Mesendoderm (in vitro differentiated cells): ENCODE measurements around the gene PCP2.
A peak's percentile ranks its signal among the peaks of the same experiment; 100 is the strongest.

Source experiments
- DNase-seq: peaks from one replicate; pipeline ENCODE4 v3.0.0; 2013
- H2AK5ac ChIP-seq: 2 replicates; pipeline ENCODE4 v1.6.1; 2013; ENCODE audit warnings: low read length, inconsistent platforms
- H2BK120ac ChIP-seq: 2 replicates; pipeline ENCODE4 v1.6.1; 2013; ENCODE audit warnings: low read depth, mild to moderate bottlenecking, low read length, moderate library complexity, mixed read lengths
- H2BK15ac ChIP-seq: replicated peaks from 2 replicates; pipeline ENCODE4 v1.6.1; 2013; ENCODE audit warnings: low read depth, mild to moderate bottlenecking, moderate library complexity
- H2BK5ac ChIP-seq: 2 replicates; pipeline ENCODE4 v1.6.1; 2013; ENCODE audit warnings: low read length, inconsistent platforms
- H3K18ac ChIP-seq: 2 replicates; pipeline ENCODE4 v1.6.1; 2013; ENCODE audit warnings: mild to moderate bottlenecking, low read length, mixed read lengths
- H3K23ac ChIP-seq: one replicate; pipeline ENCODE4 v1.6.1; 2013; ENCODE audit warnings: low read length
- H3K27ac ChIP-seq: 2 replicates; pipeline ENCODE4 v1.5.1; 2013; ENCODE audit warnings: low read depth, mild to moderate bottlenecking, inconsistent platforms, low read length, moderate library complexity
- H3K27me3 ChIP-seq: 2 replicates; pipeline ENCODE4 v1.6.1; 2013; ENCODE audit warnings: low read length, control low read depth, mild to moderate bottlenecking, inconsistent platforms; ENCODE audit not compliant: insufficient read depth, poor library complexity
- H3K36me3 ChIP-seq: 2 replicates; pipeline ENCODE4 v1.6.1; 2013; ENCODE audit warnings: low read length, inconsistent platforms; ENCODE audit not compliant: control insufficient read depth, insufficient read depth
- H3K4ac ChIP-seq: one replicate; pipeline ENCODE4 v1.6.1; 2013; ENCODE audit warnings: low read depth, mild to moderate bottlenecking, low read length, moderate library complexity
- H3K4me1 ChIP-seq: 2 replicates; pipeline ENCODE4 v1.6.1; 2013; ENCODE audit warnings: low read depth, low read length, inconsistent platforms; ENCODE audit not compliant: control insufficient read depth
- H3K4me2 ChIP-seq: 2 replicates; pipeline ENCODE4 v1.6.1; 2013; ENCODE audit warnings: low read length
- H3K4me3 ChIP-seq: 2 replicates; pipeline ENCODE4 v1.5.1; 2013; ENCODE audit warnings: mild to moderate bottlenecking, low read length
- H3K56ac ChIP-seq: one replicate; pipeline ENCODE4 v1.6.1; 2013; ENCODE audit warnings: low read length
- H3K79me1 ChIP-seq: 2 replicates; pipeline ENCODE4 v1.6.1; 2013; ENCODE audit warnings: low read length, inconsistent platforms
- H3K79me2 ChIP-seq: 2 replicates; pipeline ENCODE4 v1.6.1; 2013; ENCODE audit warnings: mild to moderate bottlenecking, low read length; ENCODE audit not compliant: control insufficient read depth, insufficient read depth
- H3K9ac ChIP-seq: 2 replicates; pipeline ENCODE4 v1.6.1; 2013; ENCODE audit warnings: low read length, inconsistent platforms
- H4K5ac ChIP-seq: one replicate; pipeline ENCODE4 v1.6.1; 2013; ENCODE audit warnings: low read length
- H4K8ac ChIP-seq: one replicate; pipeline ENCODE4 v1.6.1; 2013; ENCODE audit warnings: low read depth, mild to moderate bottlenecking, control low read depth, low read length, moderate library complexity
- WGBS: extraction: QIAGEN DNeasy Blood & Tissue Kit; methylation state at CpG from one replicate; pipeline ENCODE4 v1.1.7; 2013; ENCODE audit warnings: low lambda C conversion rate, missing lambda C conversion rate; ENCODE audit not compliant: insufficient coverage; ENCODE audit errors: extremely low coverage; 5-methylcytosine and 5-hydroxymethylcytosine counted together

Gene PCP2

DNA sequence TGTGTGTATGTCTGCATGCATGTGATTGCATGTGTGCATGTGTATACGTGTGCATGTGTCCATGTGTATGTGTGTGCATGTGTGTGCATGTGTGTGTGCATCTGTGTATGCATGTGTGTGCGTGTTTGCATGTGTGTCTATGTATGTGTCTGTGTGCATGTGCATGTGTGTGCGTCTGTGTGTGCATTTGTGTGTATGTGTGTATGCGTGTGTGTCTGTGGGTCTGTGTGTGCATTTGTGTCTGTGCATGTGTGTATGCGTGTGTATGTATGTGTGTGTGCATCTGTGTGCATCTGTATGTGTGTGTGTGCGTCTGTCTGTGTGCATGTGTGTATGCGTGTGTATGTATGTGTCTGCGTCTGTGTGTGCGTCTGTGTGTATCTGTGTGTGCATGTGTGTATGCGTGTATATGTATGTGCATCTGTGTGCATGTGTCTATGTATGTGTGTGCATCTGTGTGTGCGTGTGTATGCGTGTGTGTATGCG is 6.4 kb upstream of the PCP2 start:
- no peak overlapping the region for H3K23ac ChIP-seq
- no peak overlapping the region for H3K18ac ChIP-seq
- no peaks in the 10 kb centered on the region for H3K36me3 ChIP-seq
- peaks cover 2% of the 10 kb centered on the region for H3K79me1 ChIP-seq
- H2BK15ac ChIP-seq, result no peak overlapping the region
- no peak overlapping the region for H2BK5ac ChIP-seq
- no peaks in the 10 kb centered on the region for H3K79me2 ChIP-seq
- no peak overlapping the region for H4K5ac ChIP-seq
- no peaks in the 10 kb centered on the region for H3K4me1 ChIP-seq
- no peak overlapping the region for H3K4me2 ChIP-seq
- no CpG with 5 or more reads among the region's 13 CpGs for WGBS
- no peak overlapping the region for H3K27ac ChIP-seq
- no peak overlapping the region for H3K9ac ChIP-seq
- DNase-seq, result no peak
- H2BK120ac ChIP-seq, result no peak overlapping the region
- H3K56ac ChIP-seq, result no peak overlapping the region
- H3K4me3 ChIP-seq, result no peak overlapping the region
- no peak overlapping the region for H3K4ac ChIP-seq
- no peaks in the 10 kb centered on the region for H3K27me3 ChIP-seq
- H2AK5ac ChIP-seq, result no peak overlapping the region
- no peak overlapping the region for H4K8ac ChIP-seq

DNA sequence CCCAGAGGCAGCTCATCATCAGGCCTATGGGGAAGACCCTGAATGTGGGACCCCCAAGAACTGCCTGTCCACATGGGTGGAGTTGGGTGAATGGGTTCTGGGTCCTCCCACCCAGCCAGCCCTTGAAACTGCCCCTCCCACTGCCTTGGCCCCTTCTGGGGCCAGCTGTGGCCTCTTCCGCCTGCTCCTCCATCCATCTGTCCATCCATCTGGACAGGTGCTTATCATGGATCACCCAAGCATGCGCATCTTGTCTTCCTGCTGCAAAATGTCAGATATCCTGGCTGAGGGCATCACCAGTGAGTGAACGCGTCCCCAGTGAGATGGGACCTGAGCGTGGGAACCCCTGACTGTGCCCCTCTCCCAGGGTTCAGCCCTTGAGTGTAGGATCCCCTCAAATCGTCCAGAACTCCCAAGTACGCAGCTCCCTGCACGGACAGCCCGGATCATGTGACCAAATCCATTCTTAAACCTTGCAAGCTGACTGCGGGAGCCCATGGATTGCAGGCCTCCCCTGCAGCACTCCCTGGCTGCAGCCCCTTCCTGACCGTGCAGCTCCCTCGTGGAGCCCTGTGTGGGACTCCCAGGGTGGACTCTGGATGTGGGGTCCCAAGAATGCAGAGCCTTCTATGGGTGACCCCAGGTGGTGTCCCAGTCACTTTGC is 5.4 kb upstream of the PCP2 start:
- Histone ChIP-seq H2AK5ac (no peak overlapping the region), H3K4me1 (no peaks in the 10 kb centered on the region), H3K9ac (no peak overlapping the region), H3K27me3 (no peaks in the 10 kb centered on the region), H3K4me3 (no peak overlapping the region), H3K4me2 (no peak overlapping the region), H3K23ac (no peak overlapping the region), H2BK5ac (no peak overlapping the region), H2BK120ac (no peak overlapping the region), H4K5ac (no peak overlapping the region), H3K79me2 (no peaks in the 10 kb centered on the region), H3K27ac (no peak overlapping the region), H3K56ac (no peak overlapping the region), H4K8ac (no peak overlapping the region), H2BK15ac (no peak overlapping the region), H3K79me1 (peaks cover 2% of the 10 kb centered on the region), H3K36me3 (no peaks in the 10 kb centered on the region), H3K18ac (no peak overlapping the region), H3K4ac (no peak overlapping the region)
- no peak for DNase-seq
- WGBS, result no CpG with 5 or more reads among the region's 12 CpGs

DNA sequence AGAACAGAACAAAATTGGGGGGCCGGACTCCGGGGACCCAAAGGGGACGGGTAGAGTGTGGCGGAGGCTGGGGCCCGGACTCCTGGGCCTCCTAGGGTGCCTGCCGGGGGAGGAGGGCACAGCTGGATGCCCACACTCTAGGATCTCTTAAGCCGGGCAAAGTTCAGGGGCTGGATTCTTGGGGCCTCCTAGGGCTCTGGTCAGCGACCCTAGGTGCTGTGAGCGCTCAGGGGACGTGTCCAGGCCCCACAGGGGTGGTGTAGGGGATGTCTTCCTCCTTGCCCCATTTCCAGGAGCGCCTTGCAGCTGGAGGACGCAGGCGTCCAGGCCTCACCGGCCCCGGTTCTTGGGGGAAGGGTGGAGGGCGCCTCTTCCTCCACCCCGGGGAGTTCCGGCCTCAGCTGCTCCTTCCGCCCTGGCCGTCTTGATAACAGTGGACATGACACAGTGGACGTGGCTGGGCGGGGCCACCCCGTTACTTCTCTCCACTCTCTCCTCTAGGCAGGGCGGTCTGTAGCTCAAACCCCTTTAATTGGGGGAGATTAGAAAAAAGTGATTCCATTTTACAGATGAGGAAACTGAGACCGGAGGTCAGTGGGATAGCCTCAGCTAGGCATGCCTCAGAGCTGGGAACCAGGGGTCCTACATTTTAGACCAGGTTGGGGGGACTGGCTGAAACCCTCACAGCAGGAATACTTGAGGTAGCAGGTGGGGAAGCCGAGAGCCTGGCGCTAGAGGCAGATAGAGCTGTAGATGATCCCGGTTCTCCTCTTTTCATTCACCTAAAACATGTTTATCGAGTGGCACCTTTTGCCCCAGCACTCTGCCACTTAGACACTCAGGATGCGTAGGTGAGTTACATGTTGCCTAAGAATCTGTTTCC is 4.1 kb upstream of the PCP2 start:
- DNase-seq, result no peak
- Histone ChIP-seq H3K27ac (no peak overlapping the region), H3K79me2 (no peaks in the 10 kb centered on the region), H3K36me3 (no peaks in the 10 kb centered on the region), H3K4ac (peak overlapping the region; percentile 71), H2BK120ac (peak overlapping the region; percentile 16), H2BK5ac (no peak overlapping the region), H3K18ac (peak overlapping the region; percentile 51), H2BK15ac (no peak overlapping the region), H3K56ac (peak overlapping the region; percentile 73), H3K79me1 (peaks cover 2% of the 10 kb centered on the region), H3K23ac (no peak overlapping the region), H4K5ac (no peak overlapping the region), H2AK5ac (no peak overlapping the region), H3K27me3 (no peaks in the 10 kb centered on the region), H3K4me1 (no peaks in the 10 kb centered on the region), H4K8ac (peak overlapping the region; percentile 67), H3K4me3 (peak overlapping the region; percentile 21), H3K4me2 (peak overlapping the region; percentile 24), H3K9ac (peak overlapping the region; percentile 58)
- WGBS, result no CpG with 5 or more reads among the region's 30 CpGs

- peak within 1 kb of the TSS; percentile 24 for H3K4me2 ChIP-seq
- H3K79me1 ChIP-seq, result peaks cover 2% of the 10 kb centered on the region
- H4K8ac ChIP-seq, result peak within 1 kb of the TSS; percentile 67
- H2BK120ac ChIP-seq, result peak within 1 kb of the TSS; percentile 16
- H3K56ac ChIP-seq, result peak within 1 kb of the TSS; percentile 73
- peak within 1 kb of the TSS; percentile 58 for H3K9ac ChIP-seq
- H2BK5ac ChIP-seq, result no peak within 1 kb of the TSS
- H3K23ac ChIP-seq, result no peak within 1 kb of the TSS
- peak within 1 kb of the TSS; percentile 21 for H3K4me3 ChIP-seq
- no peak within 1 kb of the TSS for H2BK15ac ChIP-seq
- H3K27me3 ChIP-seq, result no peaks in the 10 kb centered on the region
- peak; percentile 89 for DNase-seq
- H3K27ac ChIP-seq, result no peak within 1 kb of the TSS
- no peaks in the 10 kb centered on the region for H3K79me2 ChIP-seq
- WGBS, result no CpG with 5 or more reads among the region's 61 CpGs
- H4K5ac ChIP-seq, result no peak within 1 kb of the TSS
- no peaks in the 10 kb centered on the region for H3K4me1 ChIP-seq
- no peak within 1 kb of the TSS for H2AK5ac ChIP-seq
- H3K4ac ChIP-seq, result peak within 1 kb of the TSS; percentile 71
- no peaks in the 10 kb centered on the region for H3K36me3 ChIP-seq
- H3K18ac ChIP-seq, result peak within 1 kb of the TSS; percentile 51
These were observed 3.3 kb upstream of the PCP2 start, which contains the start of gene STXBP2 for GRCh38 chr19:7636691-7637373. Gene STXBP2 (plus strand): TSS chr19:7637110. CDS start chr19:7637150, 40 bp downstream.

DNA sequence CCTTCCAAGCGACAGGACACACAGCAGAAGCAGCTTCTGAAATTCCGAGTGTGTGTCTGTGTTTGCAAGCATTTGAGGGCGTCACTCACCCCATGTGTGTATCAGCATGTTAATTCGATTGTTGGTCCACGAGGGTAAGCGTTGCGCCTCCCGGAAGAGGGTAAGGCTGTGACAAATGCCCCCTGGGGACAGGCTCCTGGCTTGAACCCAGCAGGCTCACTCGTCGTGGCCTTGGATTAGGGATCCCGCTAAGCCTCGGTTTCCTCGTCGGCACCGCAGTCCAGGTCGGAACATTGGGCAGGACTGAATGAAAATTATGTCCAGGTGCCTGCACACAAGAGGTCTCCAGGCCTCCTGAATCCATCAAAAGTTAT is 2.8 kb upstream of the PCP2 start:
- Histone ChIP-seq H3K56ac (peak overlapping the region; percentile 69), H4K5ac (no peak overlapping the region), H3K9ac (no peak overlapping the region), H3K4ac (no peak overlapping the region), H4K8ac (no peak overlapping the region), H3K27me3 (no peaks in the 10 kb centered on the region), H2BK120ac (no peak overlapping the region), H3K36me3 (no peaks in the 10 kb centered on the region), H2AK5ac (no peak overlapping the region), H2BK5ac (no peak overlapping the region), H3K4me2 (no peak overlapping the region), H3K79me1 (peaks cover 4% of the 10 kb centered on the region), H3K27ac (no peak overlapping the region), H2BK15ac (no peak overlapping the region), H3K79me2 (no peaks in the 10 kb centered on the region), H3K18ac (no peak overlapping the region), H3K4me1 (no peaks in the 10 kb centered on the region), H3K4me3 (no peak overlapping the region), H3K23ac (no peak overlapping the region)
- no peak for DNase-seq
- WGBS, result no CpG with 5 or more reads among the region's 16 CpGs
